GM12864 (cell line): ENCODE measurements around the gene ZHX3.

Source experiments
- DNase-seq: peaks from one replicate; pipeline ENCODE4 v3.0.0-alpha.2; 2011; ENCODE audit warnings: low read depth
- H3K4me3 ChIP-seq: 2 replicates; pipeline ENCODE4 v1.5.1; 2011; ENCODE audit warnings: mild to moderate bottlenecking, low read depth, low read length, control low read depth
- CTCF ChIP-seq: IDR thresholded peaks from 2 replicates; pipeline ENCODE4 v1.5.1; 2011; ENCODE audit warnings: low read depth, mild to moderate bottlenecking, moderate library complexity, low read length, control low read depth, inconsistent platforms; ENCODE audit errors: missing control alignments

The ZHX3 gene

GRCh38 chr20:41231136-41231535 is 86.4 kb downstream of the ZHX3 start:
- TF ChIP-seq CTCF, result no peak

DNA sequence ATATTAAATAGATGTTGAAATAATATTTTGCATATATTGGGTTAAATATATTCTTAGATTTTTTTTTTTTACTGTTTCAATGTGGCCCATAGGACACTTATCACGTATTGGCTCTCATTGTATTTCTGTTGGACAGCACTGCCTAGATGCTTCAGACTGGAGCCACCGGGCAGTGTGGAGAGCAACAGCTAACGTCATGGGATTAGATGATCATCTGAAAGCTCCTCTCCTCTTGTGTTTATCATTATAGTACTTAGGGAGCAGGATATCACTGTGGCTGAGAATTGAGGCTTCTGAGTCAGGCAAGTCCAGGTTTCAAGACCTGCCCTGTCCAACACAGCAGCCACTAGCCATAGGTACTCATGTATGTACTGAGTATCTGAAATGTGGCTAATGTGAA is 87.4 kb downstream of the ZHX3 start:
- no peak for TF ChIP-seq CTCF
- no peak overlapping the region for H3K4me3 ChIP-seq
- DNase-seq, result no peak

More at GRCh38 chr20:41231136-41231535, 86.4 kb downstream of the ZHX3 start:
- H3K4me3 ChIP-seq, result no peak overlapping the region
- DNase-seq, result no peak

- TF ChIP-seq CTCF, result no peak
- no peak for DNase-seq
- H3K4me3 ChIP-seq, result no peak overlapping the region
These were observed 88.3 kb downstream of the ZHX3 start for GRCh38 chr20:41229259-41229658.

DNA sequence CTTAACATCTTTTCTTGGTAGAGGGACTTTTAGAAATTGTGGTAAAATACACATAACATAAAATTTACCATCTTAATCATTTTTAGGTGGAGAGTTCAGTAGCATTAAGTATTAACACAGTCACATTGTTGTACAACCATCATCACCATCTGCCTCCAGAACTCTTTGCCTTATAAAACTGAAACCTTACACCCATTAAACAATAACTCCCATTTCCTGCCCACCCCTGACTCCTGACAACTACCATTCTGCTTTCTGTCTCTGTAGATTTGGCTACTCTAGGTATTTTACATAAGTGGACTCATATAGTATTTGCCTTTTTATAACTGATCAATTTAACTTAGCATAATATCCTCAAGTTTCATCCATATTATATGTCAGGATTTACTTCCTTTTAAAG is 88.7 kb downstream of the ZHX3 start:
- H3K4me3 ChIP-seq, result no peak overlapping the region
- TF ChIP-seq CTCF, result no peak
- DNase-seq, result no peak

GRCh38 chr20:41226426-41226825 is 91.1 kb downstream of the ZHX3 start:
- no peak for DNase-seq
- no peak overlapping the region for H3K4me3 ChIP-seq
- no peak for TF ChIP-seq CTCF

DNA sequence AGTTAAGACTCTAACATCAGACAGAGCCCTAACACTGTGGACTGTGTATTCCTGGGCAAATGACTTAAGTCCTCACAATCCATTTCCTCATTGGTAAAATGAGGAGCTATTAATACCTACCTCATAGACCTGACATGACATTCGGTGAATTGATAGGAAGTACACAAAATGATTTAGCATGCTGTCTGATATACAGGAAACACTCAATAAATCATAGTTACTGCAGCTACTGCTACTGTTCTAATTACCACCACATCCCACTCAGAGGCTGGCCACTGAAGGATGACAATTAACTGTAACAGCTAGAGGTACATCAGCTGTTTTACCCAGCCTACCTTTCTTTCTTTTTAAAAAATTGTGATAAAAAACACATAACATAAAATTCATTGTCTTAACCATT is 92.4 kb downstream of the ZHX3 start:
- no peak for DNase-seq
- no peak for TF ChIP-seq CTCF
- H3K4me3 ChIP-seq, result no peak overlapping the region

GRCh38 chr20:41224281-41224680 is 93.2 kb downstream of the ZHX3 start:
- H3K4me3 ChIP-seq, result no peak overlapping the region
- no peak for TF ChIP-seq CTCF
- DNase-seq, result no peak
